Gastroesophageal sphincter (tissue), 3 donors: ENCODE results near the gene MISP.

Experiments
- CTCF ChIP-seq, 4 experiments: fragments of 200-600 bp in 2 of 4; fragments of 450-650 bp in 2 of 4; sonication (generic) in 1 of 4; IDR thresholded peaks; one replicate each; pipeline ENCODE4 v1.5.1; 2017 to 2019; ENCODE audit warnings: antibody characterized with exemption in 4 of 4, mild to moderate bottlenecking in 2 of 4, moderate library complexity in 2 of 4
- EP300 ChIP-seq: sonication (generic); formaldehyde crosslinking; IDR thresholded peaks from one replicate; pipeline ENCODE4 v1.6.1; 2017; ENCODE audit warnings: antibody characterized with exemption, mild to moderate bottlenecking
- POLR2A ChIP-seq, 2 donors: fragments of 450-650 bp; IDR thresholded peaks; one replicate each; pipeline ENCODE4 v1.6.1; 2017; ENCODE audit warnings: antibody characterized with exemption in 2 of 2, mild to moderate bottlenecking in 2 of 2, moderate library complexity in 1 of 2
- POLR2AphosphoS5 ChIP-seq: sonication (generic); formaldehyde crosslinking; IDR thresholded peaks from one replicate; pipeline ENCODE4 v1.6.1; 2017; ENCODE audit warnings: antibody characterized with exemption

GRCh38 chr19:709196-709964 lies 41.5 kb upstream of the MISP start:
- TF ChIP-seq CTCF (IDR thresholded peaks at IDR 0.05) (no peak), POLR2AphosphoS5 (no peak), POLR2A (IDR thresholded peaks at IDR 0.05) (no peak), EP300 (no peak)
